GM10266 (cell line): ENCODE measurements around the gene VPS13D.

ENCODE experiments used
- DNase-seq: peaks from one replicate; pipeline ENCODE4 v3.0.0; 2012; ENCODE audit errors: extremely low spot score
- TF ChIP-seq, protein P1 (sequence below): IDR thresholded peaks from 2 replicates; pipeline ENCODE4 v1.5.1; 2012; ENCODE audit warnings: mild to moderate bottlenecking, low read depth; ENCODE audit not compliant: control insufficient read depth, insufficient read depth; ENCODE audit errors: missing control alignments

VPS13D gene

DNA sequence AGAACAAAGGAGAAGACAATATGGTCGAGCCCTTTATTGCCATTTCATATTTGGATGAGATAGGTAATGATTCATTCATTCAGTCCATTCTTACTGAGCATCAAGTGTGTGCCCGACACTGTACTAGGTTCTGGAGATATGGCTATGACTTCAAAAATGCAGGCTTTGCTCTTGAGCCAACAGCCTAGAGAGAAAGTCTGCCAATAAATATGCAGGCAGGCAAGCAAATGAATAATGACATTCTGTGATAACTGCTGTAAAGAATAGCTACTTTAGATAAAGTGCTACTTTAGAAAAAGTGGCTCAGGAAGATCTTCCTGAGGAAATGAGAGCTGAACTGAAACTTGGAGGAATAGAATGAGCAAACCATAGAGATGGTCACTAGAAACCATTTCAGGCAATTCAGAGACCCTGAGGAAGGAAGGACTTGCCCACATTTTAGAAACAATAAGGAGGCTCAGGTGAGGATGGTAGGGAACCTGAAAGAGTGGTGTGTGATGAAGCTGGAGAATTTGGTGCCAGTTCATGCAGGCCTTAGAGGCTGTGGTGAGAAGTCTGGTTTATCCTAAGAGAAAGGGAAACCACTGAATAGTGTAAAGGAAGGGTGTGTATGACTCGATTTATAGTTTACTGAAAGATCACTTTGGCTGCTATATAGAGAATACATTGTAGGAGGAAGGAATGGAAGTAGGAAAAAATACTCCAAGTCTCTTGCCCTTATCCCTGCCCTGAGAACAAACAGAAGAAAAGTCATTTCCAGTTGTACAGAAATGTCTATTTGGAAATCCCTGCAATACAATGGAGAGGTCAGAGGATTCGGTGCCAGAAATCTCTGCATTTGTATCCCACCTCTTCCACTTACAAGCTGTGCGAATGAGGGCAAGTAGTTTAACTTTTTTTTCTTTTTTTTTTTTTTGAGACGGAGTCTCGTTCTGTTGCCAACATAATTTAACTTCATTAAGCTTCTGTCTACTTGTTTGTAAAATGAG, 167.9 kb downstream of the VPS13D start:
- no peak for DNase-seq
- TF ChIP-seq, protein P1, sequence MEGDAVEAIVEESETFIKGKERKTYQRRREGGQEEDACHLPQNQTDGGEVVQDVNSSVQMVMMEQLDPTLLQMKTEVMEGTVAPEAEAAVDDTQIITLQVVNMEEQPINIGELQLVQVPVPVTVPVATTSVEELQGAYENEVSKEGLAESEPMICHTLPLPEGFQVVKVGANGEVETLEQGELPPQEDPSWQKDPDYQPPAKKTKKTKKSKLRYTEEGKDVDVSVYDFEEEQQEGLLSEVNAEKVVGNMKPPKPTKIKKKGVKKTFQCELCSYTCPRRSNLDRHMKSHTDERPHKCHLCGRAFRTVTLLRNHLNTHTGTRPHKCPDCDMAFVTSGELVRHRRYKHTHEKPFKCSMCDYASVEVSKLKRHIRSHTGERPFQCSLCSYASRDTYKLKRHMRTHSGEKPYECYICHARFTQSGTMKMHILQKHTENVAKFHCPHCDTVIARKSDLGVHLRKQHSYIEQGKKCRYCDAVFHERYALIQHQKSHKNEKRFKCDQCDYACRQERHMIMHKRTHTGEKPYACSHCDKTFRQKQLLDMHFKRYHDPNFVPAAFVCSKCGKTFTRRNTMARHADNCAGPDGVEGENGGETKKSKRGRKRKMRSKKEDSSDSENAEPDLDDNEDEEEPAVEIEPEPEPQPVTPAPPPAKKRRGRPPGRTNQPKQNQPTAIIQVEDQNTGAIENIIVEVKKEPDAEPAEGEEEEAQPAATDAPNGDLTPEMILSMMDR: no peak

DNA sequence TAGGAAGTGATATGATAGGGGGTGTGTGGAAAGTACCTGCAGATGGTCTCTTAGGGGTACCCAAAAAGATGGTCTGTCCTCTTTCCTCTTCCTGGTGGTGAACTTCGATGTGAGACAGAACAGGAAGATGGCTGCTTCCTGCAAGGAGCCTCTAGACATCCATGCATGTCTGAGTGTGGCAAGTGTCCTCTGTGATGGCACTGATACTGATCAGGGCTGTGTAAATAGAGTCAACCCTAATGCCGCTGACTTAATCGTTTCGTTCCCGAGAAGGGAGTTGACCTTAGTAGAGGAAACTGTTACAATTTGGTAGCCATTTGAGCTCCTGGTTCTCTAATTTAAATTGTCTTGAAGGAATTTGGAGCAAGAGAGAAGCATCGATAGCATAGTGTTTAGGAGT, 168.6 kb downstream of the VPS13D start:
- DNase-seq: no peak
- TF ChIP-seq, protein P1: no peak

DNA sequence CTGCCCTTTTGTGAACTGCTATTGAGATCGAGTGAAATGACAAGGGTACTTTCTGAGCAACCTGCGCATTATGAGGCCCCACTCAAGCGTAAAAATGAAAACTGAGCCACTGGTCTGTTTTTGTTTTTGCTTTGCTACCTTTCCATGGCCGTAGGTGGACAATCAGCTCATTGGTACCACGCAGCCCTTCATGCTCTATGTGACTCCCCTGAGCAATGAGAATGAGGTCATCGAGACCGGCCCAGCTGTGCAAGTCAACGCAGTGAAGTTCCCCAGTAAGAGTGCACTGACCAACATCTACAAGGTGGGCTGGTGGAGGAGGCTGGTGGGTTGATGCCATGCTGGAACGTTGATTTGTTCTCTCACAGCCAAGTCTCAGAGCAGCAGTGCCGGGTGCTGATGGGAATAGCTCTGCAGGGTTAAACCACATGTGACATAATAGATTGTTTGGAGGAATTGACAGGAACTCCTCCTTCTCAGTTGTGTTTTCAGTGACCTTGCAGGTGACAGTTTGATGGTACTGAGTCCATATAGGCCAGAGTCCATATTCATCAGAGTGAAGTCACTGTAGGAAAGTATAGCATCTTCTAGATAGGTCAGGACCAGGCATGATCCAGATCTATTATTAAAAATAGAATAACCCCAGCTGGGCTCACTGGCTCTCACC, 170.3 kb downstream of the VPS13D start:
- TF ChIP-seq, protein P1: no peak
- no peak for DNase-seq

DNA sequence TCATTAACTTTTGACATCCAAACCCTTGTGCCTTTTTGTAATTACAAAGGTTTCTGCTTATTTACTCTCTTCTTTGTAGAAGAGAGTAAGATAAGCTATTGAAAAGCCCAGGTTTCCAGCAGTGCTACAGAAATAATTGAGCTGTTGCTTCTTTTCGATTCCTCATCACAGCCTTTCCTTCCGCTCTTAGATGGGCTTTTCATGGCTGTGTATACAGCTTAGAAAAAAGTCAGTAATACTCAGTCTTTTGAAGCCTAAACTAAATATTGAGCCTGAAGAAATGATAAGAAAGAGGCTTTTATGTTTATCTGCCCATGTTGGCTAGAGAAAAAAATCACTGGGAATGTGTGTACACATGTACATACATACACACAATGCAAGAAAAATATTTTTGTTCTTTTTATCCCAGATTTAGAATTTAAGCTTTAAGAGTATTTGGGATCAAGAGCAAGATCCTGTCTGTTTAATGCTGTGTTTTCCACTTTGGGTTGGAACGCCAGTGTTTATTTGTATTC, 172.4 kb downstream of the VPS13D start:
- DNase-seq: no peak
- TF ChIP-seq, protein P1: no peak

DNA sequence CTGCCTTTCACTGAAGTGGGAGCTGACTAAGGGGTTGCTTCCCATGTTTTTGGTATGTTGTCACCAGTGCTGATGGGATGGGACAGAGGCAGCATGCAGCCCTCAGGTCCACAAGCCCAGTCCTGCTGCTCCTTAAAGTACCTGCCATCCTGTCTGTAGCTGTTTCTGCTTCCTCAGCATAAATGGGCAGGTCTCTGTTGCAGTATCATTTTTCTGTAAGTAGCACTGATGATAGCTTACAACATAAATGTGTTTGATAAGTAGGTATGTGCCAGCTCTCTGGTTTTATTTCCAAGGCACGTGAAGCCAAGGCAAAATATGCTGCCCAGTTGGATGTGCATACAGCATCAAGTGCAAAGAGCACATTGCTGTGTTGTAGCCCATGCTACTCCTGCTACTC, 173.0 kb downstream of the VPS13D start:
- TF ChIP-seq, protein P1: no peak
- DNase-seq: no peak

DNA sequence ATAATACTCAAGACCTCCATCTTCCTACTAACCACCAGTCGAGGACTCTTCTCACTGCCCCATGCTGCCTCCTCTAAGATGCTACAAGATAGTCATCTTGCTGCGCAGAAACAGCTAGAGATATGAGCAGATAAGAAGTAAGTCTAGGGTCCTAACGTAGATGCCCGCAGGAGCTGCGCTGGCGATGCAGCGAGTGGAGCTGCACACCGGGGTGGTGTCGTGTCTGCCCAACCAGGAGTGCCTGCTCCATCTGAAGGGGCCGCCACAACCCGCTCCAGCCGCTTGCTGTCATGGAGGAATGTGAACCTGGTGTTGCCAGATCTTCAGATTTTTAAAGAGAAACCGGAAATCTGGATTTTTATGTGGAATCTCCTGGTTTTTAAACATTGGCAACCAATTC, 175.1 kb downstream of the VPS13D start:
- TF ChIP-seq, protein P1: no peak
- DNase-seq: no peak
